H54 (cell line): ENCODE measurements around the gene CYTH4.

ENCODE experiments used
- DNase-seq: peaks from one replicate; pipeline ENCODE4 v3.0.0; 2011; ENCODE audit warnings: low spot score, mixed read lengths; ENCODE audit not compliant: insufficient read length
- FAIRE-seq: peaks from 3 replicates; lab custom pipeline; 2011; peaks lifted over from hg19 to GRCh38; lab: Jason Lieb, UNC
- POLR2A ChIP-seq: IDR thresholded peaks from 2 replicates; pipeline ENCODE4 v1.6.1; 2011; ENCODE audit warnings: low read depth, mild to moderate bottlenecking, low read length

The CYTH4 gene

DNA sequence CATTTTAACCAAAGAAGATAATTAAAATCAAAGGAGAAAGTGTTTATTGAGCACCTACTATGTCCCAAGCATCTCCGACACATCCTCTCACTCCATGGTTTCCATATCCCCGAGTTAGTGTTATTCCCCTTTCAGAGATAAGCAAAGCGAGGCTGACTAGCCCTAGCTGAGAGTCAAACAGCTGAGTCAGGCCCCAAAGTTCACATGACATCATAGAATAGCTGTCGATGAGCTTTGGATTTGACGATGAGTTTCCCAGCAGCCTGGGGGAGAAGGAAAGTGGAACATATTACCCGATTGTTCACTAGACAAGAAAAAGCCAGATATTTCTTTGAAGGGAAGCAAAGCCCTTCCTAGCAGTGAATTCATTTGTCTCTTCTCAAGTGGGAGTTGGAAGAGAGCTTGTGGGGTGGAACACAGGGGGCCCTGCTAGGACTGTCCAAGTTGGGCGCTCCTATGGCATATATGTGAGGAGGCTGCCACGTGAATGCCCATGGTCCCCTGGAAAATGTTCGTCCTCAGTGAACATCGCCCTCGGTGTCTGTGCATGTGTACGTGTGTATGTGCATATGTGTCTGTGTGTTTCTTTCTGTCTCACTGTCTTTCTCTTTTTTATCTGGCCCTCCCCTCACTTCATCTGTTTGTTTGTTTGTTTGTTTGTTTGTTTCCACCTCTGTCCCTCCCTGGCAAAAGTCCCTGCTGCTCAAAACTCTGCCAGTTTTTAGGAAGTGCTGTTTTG lies 493 bp upstream of the CYTH4 start:
- FAIRE-seq: no peak
- DNase-seq: no peak
- no peak for TF ChIP-seq POLR2A

DNA sequence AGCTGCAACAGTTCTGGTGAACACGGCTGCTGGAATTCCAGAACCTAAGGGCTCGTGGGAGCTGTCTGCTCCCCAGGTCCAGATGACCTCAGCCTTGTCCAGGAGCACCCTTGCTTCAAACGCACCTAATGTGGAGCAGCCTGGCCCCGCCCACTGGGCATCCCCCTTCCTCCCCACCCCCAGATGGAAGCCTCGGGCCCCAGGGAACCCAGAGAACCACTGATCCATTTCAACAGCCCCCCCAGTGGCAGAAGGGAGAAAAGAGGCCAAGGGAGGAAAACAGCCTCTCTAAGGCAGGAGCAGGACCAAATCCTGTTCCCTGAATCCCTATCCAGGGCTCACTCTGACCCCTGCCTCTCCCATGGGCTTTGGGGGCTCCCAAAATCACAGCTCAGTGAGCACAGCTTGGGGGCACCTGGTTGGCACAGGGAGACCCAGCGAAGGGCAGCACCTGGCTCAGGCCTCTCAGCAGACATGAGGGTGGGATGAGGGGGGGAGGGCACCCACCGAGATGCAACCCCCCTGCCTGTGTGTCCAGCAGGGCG lies 1.2 kb downstream of the CYTH4 start:
- TF ChIP-seq POLR2A: no peak
- DNase-seq (no peak), FAIRE-seq (no peak)

DNA sequence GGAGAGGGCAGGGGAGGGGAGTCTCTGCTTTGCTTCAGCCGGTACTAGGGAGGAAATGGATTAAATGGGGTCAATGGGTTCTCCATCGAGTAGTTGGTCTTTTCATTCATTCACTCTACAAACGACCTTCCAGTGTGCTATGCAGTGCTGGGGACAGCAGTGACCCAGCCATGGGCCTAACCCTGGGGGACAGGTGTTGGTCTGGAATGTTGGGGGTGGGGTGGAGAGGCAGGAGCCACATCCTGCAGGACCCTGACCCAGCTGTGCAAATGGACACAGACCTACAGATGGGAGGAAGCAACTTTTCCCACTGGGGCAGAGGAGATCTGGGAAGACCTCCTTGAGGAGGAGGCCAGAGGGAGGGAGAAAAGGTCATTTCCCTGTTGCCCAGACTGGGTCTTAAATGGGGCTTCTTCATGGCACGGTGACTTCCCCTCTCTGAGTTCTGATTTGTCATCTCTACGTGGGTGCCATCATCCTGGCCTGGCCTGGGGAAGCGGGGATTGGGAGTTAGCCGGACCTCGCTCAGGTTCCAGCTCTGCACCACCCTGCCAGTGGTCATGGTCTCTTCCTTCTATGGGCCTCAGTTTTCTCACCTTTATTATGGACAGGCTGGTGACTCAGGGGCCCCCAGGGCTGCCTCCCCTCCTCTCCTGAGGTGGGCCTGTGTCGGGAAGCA lies 2.0 kb downstream of the CYTH4 start:
- FAIRE-seq: no peak
- no peak for TF ChIP-seq POLR2A
- DNase-seq: no peak

DNA sequence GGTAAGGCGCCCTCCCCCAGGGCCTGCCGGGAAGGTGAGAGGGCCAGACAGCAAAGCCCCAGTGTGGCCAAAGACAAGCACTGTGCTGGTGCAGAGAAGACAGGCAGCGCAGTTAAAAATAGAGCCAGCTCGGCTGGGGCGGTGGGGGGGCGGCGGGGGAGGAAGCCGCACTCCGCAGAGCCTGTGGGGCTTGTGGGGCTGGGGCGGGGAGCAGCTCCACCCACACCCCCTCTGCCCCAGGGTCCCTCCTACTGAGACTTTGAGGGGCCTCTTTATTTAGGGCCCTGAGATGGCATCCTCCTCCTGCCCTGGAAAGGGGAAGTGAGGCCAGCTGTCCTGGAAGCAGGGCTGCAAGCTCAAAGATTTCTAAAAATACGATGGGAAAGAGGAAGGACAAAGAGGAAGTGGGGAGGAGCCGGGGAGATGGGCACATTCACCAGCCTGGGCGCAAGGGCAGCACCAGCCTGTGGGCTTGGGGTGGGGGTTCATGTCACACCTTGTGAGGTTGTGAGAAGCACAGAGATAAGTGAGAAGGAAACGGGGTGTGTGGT lies 2.6 kb downstream of the CYTH4 start:
- FAIRE-seq (no peak), DNase-seq (no peak)
- no peak for TF ChIP-seq POLR2A

DNA sequence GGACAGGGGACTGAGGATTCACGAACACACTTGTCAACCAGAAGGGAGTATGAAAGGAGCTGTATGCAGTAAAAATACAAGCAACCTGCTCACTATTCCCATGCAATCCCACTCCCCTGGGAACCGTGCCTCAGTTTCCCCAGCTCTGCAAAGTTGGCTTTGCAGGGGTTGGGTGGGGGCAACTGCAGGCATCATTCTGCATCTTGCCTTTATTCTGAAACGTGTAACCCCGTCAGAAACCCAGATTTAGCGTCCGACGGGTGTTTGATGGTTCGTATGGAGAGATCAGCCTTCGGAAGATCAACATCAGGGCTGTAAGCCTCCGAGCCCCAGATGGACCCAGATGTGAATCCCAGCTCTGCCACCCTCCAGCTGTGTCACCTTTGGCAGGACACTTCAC lies 3.6 kb downstream of the CYTH4 start:
- DNase-seq: no peak
- FAIRE-seq: no peak
- no peak for TF ChIP-seq POLR2A

DNA sequence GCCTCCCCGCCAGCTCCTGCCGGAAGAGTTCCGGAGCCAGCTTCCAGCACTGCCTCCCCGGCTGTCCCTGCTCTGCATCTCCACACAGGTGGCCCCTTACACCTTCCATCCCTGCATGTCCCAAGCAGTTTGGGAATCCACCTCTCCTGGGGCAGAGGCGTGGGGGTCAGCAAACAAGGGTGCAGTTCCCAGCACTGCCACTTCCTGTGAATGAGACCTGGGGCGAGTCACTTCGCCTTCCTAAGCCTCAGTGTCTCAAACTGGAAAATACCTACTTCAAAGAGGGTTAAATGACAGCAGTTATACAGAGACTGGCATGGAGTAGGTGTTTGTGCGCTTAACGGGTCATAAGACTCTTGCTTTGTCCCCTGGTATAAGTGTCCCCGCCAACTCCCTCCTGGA lies 5.2 kb downstream of the CYTH4 start:
- DNase-seq (no peak), FAIRE-seq (no peak)
- TF ChIP-seq POLR2A: no peak

DNA sequence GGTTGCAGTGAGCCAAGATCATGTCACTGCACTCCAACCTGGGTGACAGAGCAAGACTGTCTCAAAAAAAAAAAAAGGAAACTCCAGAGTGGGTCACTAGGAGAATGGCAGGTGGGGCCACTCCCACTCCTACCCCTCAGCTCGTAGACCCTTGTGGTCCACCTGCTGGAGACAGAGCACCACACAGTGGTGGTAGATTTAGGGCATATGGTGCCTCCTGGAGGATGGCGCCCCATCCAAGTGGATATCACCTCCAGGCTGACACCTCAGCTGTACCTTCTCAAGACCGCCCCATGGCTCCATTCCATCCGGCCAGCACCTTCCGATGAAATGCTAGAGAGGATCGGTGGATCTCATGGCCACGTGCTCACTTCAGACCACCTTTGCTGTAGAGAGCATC lies 6.2 kb downstream of the CYTH4 start:
- TF ChIP-seq POLR2A: no peak
- DNase-seq (no peak), FAIRE-seq (no peak)

DNA sequence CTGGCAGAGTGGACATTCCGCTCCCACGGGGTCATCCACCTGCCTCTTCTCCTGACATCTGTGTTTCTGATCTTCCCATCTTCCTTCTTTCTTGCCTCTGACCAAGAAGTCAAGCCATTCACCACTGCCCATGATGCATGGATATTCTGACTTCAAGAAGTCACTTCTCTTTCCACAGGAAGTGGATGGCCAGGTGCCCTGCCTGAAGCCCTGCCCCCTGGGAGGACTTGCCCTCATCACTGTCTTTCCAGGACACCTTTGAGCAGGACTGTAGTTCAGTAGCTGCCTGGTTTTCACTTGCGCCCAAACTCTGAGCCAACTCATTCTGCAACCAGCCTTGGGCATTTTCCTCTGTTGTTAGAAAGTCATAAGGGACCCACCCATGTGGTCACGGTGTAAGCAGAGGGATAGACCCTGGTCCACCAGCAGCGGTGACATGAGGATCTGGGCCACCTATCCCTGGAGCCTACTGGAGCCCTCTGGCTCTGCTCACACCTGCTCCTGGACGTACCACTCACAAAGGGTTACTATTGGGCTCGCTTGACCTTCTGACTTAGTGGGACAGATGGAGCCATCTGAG lies 6.9 kb downstream of the CYTH4 start:
- DNase-seq (no peak), FAIRE-seq (no peak)
- TF ChIP-seq POLR2A: no peak

DNA sequence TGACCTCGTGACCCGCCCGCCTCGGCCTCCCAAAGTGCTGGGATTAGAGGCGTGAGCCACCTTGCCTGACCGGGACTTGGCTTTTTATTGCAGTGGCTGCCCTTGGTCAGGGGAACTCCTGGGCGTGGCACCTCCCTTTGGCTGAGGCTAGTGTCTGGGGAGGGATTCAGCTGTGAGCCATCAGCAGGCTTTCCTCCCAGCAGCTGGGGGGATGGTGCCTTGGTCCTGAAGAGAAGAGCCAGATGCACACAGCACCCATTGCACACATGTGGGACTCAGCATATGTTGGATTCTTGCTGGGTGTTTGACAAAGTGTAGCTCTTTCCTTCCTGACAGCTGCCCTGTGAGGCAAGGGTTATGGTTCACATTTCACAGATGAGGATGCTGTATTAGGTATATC lies 8.4 kb downstream of the CYTH4 start:
- no peak for FAIRE-seq
- DNase-seq: peak; percentile 50
- TF ChIP-seq POLR2A: no peak

DNA sequence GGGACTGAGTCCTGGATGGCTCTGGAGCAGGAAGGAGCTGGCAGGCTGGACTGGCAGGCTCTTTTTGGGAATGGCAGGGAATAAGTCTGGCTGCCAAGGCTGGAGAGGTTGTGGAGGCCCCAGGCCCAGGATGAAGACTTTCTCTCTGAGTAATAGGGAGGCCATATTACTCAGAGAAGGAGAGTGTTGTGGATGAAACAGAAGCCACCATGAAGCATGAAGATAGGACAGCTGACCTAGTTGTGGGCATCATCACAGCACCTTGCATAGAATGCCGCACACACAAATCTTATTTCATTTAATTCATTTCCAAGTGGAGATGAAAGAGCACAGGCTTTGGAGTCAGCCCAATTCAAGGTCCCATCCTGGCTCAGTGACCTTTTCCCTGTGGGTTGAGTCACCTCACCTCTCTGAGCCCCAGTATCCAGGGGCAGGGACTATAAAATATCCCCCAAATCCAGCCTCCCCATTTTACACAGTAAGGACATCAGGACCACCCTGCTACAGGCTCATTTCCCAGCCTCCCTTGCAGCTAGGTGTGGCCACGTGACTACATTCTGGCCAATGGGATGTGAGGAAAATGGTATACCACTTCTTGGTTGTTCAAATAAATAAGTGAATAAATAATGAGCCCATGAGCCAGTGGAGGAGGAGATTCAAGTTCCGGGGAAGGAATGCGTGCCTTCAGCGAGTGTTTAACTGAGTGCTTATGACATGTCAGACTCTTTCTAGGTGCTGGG lies 9.4 kb downstream of the CYTH4 start:
- no peak for TF ChIP-seq POLR2A
- DNase-seq (no peak), FAIRE-seq (no peak)

DNA sequence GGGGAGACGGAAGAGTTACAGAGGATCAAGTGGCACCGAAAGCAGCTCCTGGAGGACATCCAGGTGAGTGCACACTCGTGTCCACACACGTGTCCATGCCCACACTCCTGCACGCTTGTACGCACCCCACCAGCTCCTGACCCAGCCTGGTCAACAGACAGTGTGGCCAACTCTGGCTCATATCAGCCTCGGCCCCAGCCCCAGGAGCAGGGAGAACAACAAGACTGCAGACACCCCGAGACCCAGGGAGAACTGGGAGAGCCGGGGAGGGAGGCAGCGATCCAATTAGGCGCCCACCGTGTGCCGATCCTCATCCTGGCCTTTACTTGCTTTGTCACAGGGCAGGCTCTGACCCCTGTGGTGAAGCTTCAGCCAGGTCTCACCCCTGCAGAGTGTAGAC lies 10.3 kb downstream of the CYTH4 start:
- no peak for FAIRE-seq
- TF ChIP-seq POLR2A: no peak

DNA sequence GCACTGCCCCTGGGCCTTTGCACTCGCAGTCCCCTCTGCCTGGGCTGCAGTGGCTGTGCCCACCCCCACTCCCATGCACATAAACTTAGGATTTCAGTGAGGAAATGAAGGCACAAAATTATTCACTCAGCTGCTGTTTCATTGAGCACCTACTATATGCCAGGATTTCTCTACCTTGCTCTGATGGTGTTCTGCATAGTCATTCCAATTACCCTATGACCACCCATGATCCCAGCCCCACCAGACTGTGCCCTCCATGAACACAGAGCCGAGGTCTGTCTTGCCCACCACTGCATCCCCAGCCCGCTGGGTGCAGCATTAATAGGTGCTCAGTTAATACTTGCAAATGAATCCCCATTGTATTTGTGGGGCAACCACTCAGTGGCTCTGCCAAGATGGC lies 10.9 kb downstream of the CYTH4 start:
- DNase-seq (no peak), FAIRE-seq (no peak)
- TF ChIP-seq POLR2A: no peak

More for the DNA sequence above, 10.3 kb downstream of the CYTH4 start:
- no peak for DNase-seq

DNA sequence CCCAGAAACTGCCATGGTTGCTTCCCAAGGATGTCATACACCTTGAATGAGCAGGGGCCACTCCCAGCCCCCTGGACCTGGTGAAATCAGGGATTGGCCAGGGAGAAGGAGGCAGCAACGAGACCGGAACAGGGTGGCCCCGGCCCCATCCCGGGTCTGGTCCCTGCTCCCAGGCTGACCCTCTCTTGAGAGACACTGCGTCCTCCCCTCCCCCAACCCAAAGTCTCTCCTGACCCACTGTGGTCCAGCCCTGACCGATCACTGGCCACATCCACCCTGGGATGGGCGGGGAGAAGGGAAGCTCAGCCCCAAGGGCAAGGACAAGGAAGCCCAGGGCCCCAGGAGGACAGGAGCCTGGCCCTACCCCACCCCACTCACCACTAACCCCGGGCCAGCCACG lies 12.4 kb downstream of the CYTH4 start:
- no peak for TF ChIP-seq POLR2A
- no peak for DNase-seq
- no peak for FAIRE-seq

DNA sequence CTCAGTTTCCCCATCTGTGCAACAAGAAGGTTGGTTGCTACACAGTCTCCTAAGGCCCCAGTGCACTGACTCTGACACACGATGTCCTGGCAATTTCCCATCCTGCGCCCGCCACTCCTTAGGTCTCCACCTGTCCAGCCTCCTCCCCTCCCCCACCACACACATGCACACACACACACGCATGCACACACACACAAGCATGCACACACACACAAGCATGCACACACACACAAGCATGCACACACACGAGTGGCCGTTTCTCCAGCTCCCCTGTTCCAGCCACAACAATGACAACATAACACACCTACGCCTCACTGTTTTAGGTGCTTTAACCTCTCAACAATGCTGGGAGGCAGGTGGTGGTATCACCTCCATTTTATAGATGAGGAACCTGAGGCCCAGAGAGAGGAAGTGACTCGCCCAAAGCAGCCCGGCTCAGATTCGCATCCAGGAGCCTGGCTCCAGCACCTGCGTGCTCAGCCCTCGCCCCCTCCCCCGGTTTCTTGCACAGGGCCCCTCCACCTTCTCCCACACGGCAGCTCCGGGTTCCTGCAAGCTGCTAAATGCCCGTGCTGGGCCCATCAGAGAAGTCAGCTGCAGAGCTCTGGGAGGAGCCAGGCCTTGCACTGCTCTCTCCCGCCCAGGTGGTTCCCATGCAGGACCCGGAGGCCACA lies 13.0 kb downstream of the CYTH4 start:
- no peak for TF ChIP-seq POLR2A
- no peak for FAIRE-seq
- no peak for DNase-seq
